ENCODE results near the gene WAC. TPM values are rescaled to one million over a fixed set of nuclear protein-coding genes. Genes with fewer than 3 reads are reported as not detected.
A peak's percentile ranks its signal among the peaks of the same experiment; 100 is the strongest.

The WAC gene
- total and polyA plus RNA-seq, 9 of the 15 experiments (the other 6 are each of a cell fraction or from before 2014, with no cell fraction given) = 24.8 to 123 (median 78.2) TPM

GRCh38 chr10:28532337-28533185 is at the start of gene WAC (continued):
- TF ChIP-seq ATF4 (CRISPR knock-in tag; IDR thresholded peaks at IDR 0.05) (no peak), GABPB1 (CRISPR knock-in tag; IDR thresholded peaks at IDR 0.05) (peak; percentile 86), CHD7 (IDR thresholded peaks at IDR 0.05; ENCODE audit: low read depth, low read length) (no peak), NKRF (IDR thresholded peaks at IDR 0.05; ENCODE audit: borderline replicate concordance) (peak; percentile 52; the same call in 1 of the 2 replicates), TRIM24 (IDR thresholded peaks at IDR 0.05) (0 out of 4 replicates have a peak, but pooled peaks of 1 of the 2 experiments have one; percentile 18), ZZZ3 (IDR thresholded peaks at IDR 0.05) (peak; percentile 94), MAZ (CRISPR knock-in tag; conservative IDR thresholded peaks at IDR 0.05 in 1 of 2, IDR thresholded peaks at IDR 0.05 in 1 of 2) (peak; percentile 95 to 99), ZBTB1 (CRISPR knock-in tag; IDR thresholded peaks at IDR 0.05; ENCODE audit: borderline replicate concordance, low read depth) (no peak), GTF2B (IDR thresholded peaks at IDR 0.05; ENCODE audit: extremely low read depth, insufficient read length) (no peak), SMC3 (conservative IDR thresholded peaks at IDR 0.05; ENCODE audit: insufficient read depth, low read depth, low read length) (0 out of 2 replicates have a peak, but pooled peaks have one; percentile 8), HSF4 (CRISPR knock-in tag; IDR thresholded peaks at IDR 0.05; ENCODE audit: borderline replicate concordance) (no peak)

Data from K562 (cell line).